ENCODE results near the gene IGFL1. TPM values are rescaled to one million over a fixed set of nuclear protein-coding genes. Genes with fewer than 3 reads are reported as not detected.
A peak's percentile ranks its signal among the peaks of the same experiment; 100 is the strongest.

The IGFL1 gene
- total and polyA plus RNA-seq, 2 of the 8 experiments (the other 6 are each of a cell fraction or from before 2014, with no cell fraction given), result not detected

DNA sequence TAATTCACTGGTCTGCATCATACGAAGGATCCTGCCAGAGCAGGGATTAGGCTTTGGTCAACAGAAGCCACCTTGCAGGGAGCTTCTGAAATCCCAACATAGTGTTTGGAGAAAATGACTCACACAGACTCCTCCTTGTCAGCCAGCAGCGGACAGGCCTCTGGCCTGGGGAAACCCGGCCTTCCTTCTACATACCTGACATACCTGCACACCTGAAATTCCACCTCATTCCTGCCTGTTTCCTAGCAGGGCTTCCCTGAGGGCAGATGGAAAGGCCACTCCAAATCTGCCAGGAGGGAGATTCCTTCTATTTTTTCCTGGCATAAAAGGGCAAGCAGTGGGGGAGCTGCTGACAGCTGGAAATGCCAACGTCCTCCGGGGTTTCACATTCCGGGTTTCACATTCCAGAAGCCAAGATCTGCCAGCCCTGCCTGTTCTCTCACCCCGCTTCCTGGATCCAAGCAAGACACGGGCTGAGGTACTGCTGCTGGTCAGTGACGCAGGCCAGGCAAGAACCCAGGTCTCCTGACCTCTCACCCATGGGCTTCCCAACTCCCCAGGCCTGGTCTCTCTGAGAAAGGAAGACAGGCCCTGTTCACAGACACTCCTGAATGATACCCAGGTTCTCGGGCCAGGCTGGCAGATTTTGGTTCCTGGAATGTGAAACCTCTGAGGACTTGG is 18.2 kb upstream of the IGFL1 start:
- 55% methylated on average over 10 of the region's 10 CpGs; no CpG with 5 or more reads in 1 of the 2 experiments for WGBS, 2 experiments (ENCODE audit: extremely low coverage in 1 of 2, insufficient coverage in 1 of 2, insufficient read length in 1 of 2, insufficient replicate concordance in 2 of 2, low coverage in 1 of 2, low lambda C conversion rate in 2 of 2, missing lambda C conversion rate in 1 of 2)
- H3K27ac ChIP-seq (ENCODE audit: low read depth, low read length), result peak overlapping the region; percentile 49; the same call in 1 of the 2 replicates
- H4K91ac ChIP-seq (replicated peaks; ENCODE audit: insufficient read length, low read length), result no peak overlapping the region
- H2BK5ac ChIP-seq (ENCODE audit: low read depth, low read length), result peak overlapping the region; percentile 46; the same call in 1 of the 2 replicates
- no peak overlapping the region for H2BK20ac ChIP-seq (ENCODE audit: low read length)
- H3K36me3 ChIP-seq (ENCODE audit: control insufficient read depth in 2 of 4, insufficient read depth in 4 of 4, low read length in 3 of 4), result no peaks in the 10 kb centered on the region
- no peak overlapping the region for H3K18ac ChIP-seq (ENCODE audit: extremely low read depth, low read length)
- peaks cover 3 to 17% (median 6%) of the 10 kb centered on the region in 4 experiments; a peak in 5 of 7 replicates for H3K4me1 ChIP-seq (replicated peaks in 1 of 4; ENCODE audit: control insufficient read depth in 3 of 4, insufficient read depth in 4 of 4, low read length in 3 of 4)
- no peak overlapping the region for H3K23ac ChIP-seq (ENCODE audit: insufficient read length)
- H3K79me2 ChIP-seq (ENCODE audit: control insufficient read depth in 1 of 2, insufficient read depth in 2 of 2, low read length in 2 of 2), result no peaks in the 10 kb centered on the region
- H2BK15ac ChIP-seq (ENCODE audit: low read length), result no peak overlapping the region
- peak overlapping the region in 1 of 2 experiments; percentile 22; a peak in 1 of 4 replicates for H3K4me2 ChIP-seq (ENCODE audit: insufficient read depth in 1 of 2, low read depth in 2 of 2, low read length in 2 of 2)
- H3K4me3 ChIP-seq (ENCODE audit: extremely low read depth in 1 of 4, insufficient read depth in 2 of 4, low read depth in 3 of 4, low read length in 4 of 4), result no peak overlapping the region; a peak in 1 of 8 replicates
- H4K5ac ChIP-seq (ENCODE audit: insufficient read length, low read depth, low read length), result no peak overlapping the region
- POLR2A ChIA-PET (ENCODE audit: partially characterized antibody), result interaction anchor here (0.7 to 1.9 kb wide), 5 partner anchors 11 to 682 kb away, joined by 3 to 8 read pairs (median 3); no protein-coding TSS in a partner anchor
- H4K8ac ChIP-seq (ENCODE audit: extremely low read depth, insufficient read depth, low read length), result no peak overlapping the region
- H2BK12ac ChIP-seq (ENCODE audit: low read depth, low read length), result peak overlapping the region; percentile 88; the same call in 1 of the 2 replicates
- H3K79me1 ChIP-seq (ENCODE audit: low read depth, low read length), result no peaks in the 10 kb centered on the region
- no peaks in the 10 kb centered on the region for H3K23me2 ChIP-seq (ENCODE audit: low read depth, low read length)
- peak; percentile 55 to 68 for DNase-seq (ENCODE audit: low read depth in 1 of 2, low spot score in 2 of 2)
- no peak overlapping the region for H3K4ac ChIP-seq (replicated peaks; ENCODE audit: insufficient read length, low read depth, low read length)
- peak; percentile 63 for FAIRE-seq
- H2AFZ ChIP-seq (ENCODE audit: low read length), result no peak overlapping the region
- no peak overlapping the region for H2AK5ac ChIP-seq (ENCODE audit: low read depth, low read length)
- H3K14ac ChIP-seq (ENCODE audit: insufficient read length), result no peak overlapping the region
- no peak overlapping the region for H3K56ac ChIP-seq (replicated peaks; ENCODE audit: insufficient read length, low read depth, low read length)
- H3K9ac ChIP-seq (replicated peaks in 1 of 4; ENCODE audit: extremely low read depth in 1 of 4, low read depth in 3 of 4, low read length in 3 of 4), result no peak overlapping the region; a peak in 1 of 7 replicates
- no peaks in the 10 kb centered on the region for H3K9me3 ChIP-seq (ENCODE audit: insufficient read depth in 2 of 2, low read depth in 1 of 2, low read length in 1 of 2)
- no peaks in the 10 kb centered on the region; a peak in 1 of 7 replicates for H3K27me3 ChIP-seq (replicated peaks in 1 of 4; ENCODE audit: control insufficient read depth in 3 of 4, extremely low read depth in 1 of 4, insufficient read depth in 3 of 4, low read length in 3 of 4)
- H2BK120ac ChIP-seq (replicated peaks; ENCODE audit: low read depth, low read length), result no peak overlapping the region
- no peaks in the 10 kb centered on the region for H4K20me1 ChIP-seq (replicated peaks in 1 of 2; ENCODE audit: control insufficient read depth in 1 of 2, insufficient read depth in 2 of 2, low read length in 2 of 2)
- CTCF ChIA-PET (ENCODE audit: partially characterized antibody), result interaction anchor here (0.8 to 1.3 kb wide), 5 partner anchors 11 to 132 kb away, joined by 3 to 4 read pairs (median 3); no protein-coding TSS in a partner anchor
- TF ChIP-seq JUND (IDR thresholded peaks at IDR 0.05; ENCODE audit: low read length) (peak; percentile 82), EZH2 (IDR thresholded peaks at IDR 0.05; ENCODE audit: low read depth, low read length, severe bottlenecking) (no peak), YY1 (IDR thresholded peaks at IDR 0.05; ENCODE audit: low read depth, low read length) (peak; percentile 78), EP300 (IDR thresholded peaks at IDR 0.05; ENCODE audit: borderline replicate concordance in 1 of 2, low read depth in 2 of 2, low read length in 2 of 2) (peak in 1 of 2 experiments; percentile 82; a peak in 1 of 3 replicates), TEAD4 (IDR thresholded peaks at IDR 0.05; ENCODE audit: low read depth, low read length) (peak; percentile 97), HDAC2 (IDR thresholded peaks at IDR 0.05; ENCODE audit: borderline replicate concordance in 1 of 2, low read depth in 2 of 2, low read length in 2 of 2) (peak in 1 of 2 experiments; percentile 44; a peak in 1 of 4 replicates), TCF12 (IDR thresholded peaks at IDR 0.05; ENCODE audit: low read depth, low read length) (0 out of 2 replicates have a peak, but pooled peaks have one; percentile 46), RFX5 (IDR thresholded peaks at IDR 0.05; ENCODE audit: borderline replicate concordance, low read depth, low read length) (no peak), PHF8 (conservative IDR thresholded peaks at IDR 0.05; ENCODE audit: low read depth, low read length) (no peak), ASH2L (IDR thresholded peaks at IDR 0.05; ENCODE audit: low read length) (peak; percentile 24), SIN3A (conservative IDR thresholded peaks at IDR 0.05 in 1 of 2, IDR thresholded peaks at IDR 0.05 in 1 of 2; ENCODE audit: low read depth in 1 of 2, low read length in 2 of 2) (peak; percentile 67 to 75; a peak in 2 of 4 replicates)

Data from H1 (cell line).